C4-2B (cell line): ENCODE measurements around the gene NFIA.

Experiments
- ZFX ChIP-seq: fragments of 450-650 bp; IDR thresholded peaks from 2 replicates; pipeline ENCODE4 v1.6.1; 2017
- TF ChIP-seq, protein P1 (sequence below): fragments of 450-650 bp; conservative IDR thresholded peaks from 2 replicates; pipeline ENCODE4 v1.5.1; 2017; ENCODE audit warnings: mild to moderate bottlenecking

DNA sequence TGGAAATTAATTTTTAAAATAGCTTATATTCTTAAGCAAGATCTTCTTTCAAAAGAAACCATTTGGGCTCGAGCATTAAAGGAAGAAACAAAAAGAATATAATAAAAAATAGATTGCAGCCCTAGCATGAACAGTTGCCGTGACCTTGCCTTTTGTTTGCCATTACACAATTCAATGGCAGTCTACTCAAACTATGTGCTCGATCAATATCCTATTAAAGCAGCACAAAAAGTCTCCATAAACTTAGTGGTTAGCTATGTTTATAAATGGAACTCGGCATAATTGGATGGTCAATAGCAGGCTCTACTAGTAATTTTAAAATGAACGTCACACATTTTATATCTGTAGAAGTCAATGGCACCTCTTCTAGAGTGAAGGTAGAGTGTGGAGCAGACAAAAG, 256.5 kb downstream of the NFIA start:
- TF ChIP-seq, protein P1, sequence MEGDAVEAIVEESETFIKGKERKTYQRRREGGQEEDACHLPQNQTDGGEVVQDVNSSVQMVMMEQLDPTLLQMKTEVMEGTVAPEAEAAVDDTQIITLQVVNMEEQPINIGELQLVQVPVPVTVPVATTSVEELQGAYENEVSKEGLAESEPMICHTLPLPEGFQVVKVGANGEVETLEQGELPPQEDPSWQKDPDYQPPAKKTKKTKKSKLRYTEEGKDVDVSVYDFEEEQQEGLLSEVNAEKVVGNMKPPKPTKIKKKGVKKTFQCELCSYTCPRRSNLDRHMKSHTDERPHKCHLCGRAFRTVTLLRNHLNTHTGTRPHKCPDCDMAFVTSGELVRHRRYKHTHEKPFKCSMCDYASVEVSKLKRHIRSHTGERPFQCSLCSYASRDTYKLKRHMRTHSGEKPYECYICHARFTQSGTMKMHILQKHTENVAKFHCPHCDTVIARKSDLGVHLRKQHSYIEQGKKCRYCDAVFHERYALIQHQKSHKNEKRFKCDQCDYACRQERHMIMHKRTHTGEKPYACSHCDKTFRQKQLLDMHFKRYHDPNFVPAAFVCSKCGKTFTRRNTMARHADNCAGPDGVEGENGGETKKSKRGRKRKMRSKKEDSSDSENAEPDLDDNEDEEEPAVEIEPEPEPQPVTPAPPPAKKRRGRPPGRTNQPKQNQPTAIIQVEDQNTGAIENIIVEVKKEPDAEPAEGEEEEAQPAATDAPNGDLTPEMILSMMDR, result no peak
- TF ChIP-seq ZFX, result no peak
